GM12872 (cell line): Measurements from ENCODE around the gene SASS6.

Source experiments
- CTCF ChIP-seq: IDR thresholded peaks from 3 replicates; pipeline ENCODE4 v1.5.1; 2011; ENCODE audit warnings: low read depth, mild to moderate bottlenecking, low read length, moderate library complexity; ENCODE audit not compliant: insufficient read depth

The SASS6 gene

GRCh38 chr1:100076744-100077143 lies 56.0 kb downstream of the SASS6 start:
- no peak for TF ChIP-seq CTCF

GRCh38 chr1:100076319-100076718 lies 56.4 kb downstream of the SASS6 start:
- TF ChIP-seq CTCF = no peak

GRCh38 chr1:100075773-100076172 lies 57.0 kb downstream of the SASS6 start:
- TF ChIP-seq CTCF = no peak

- TF ChIP-seq CTCF = no peak
Measured at GRCh38 chr1:100074604-100075395, 57.9 kb downstream of the SASS6 start.

- no peak for TF ChIP-seq CTCF
Measured at GRCh38 chr1:100073531-100073930, 59.2 kb downstream of the SASS6 start.

GRCh38 chr1:100070201-100070939 lies 62.4 kb downstream of the SASS6 start:
- TF ChIP-seq CTCF = no peak

- TF ChIP-seq CTCF = no peak
Measured at GRCh38 chr1:100065969-100066227, 66.8 kb downstream of the SASS6 start.
